Endothelial cell of umbilical vein (primary cell): ENCODE data around the gene CFAP97D1. TPM values are rescaled to one million over a fixed set of nuclear protein-coding genes. Genes with fewer than 3 reads are reported as not detected.

Experiments
- BruUV-seq: library from RNA; stranded (reverse); fragments of 400-500 nt; replicated peaks from 2 replicates; lab custom pipeline; 2021; lab: Mats Ljungman, UMichigan
- CTCF ChIA-PET: fragments of 300-600, 350-600 bp; sonication (Branson Sonifier 250); formaldehyde crosslinking; loops from one replicate; lab custom pipeline; 2021; ENCODE audit warnings: antibody characterized with exemption, inconsistent platforms; lab: Charles Lee
- POLR2A ChIA-PET: fragments of 300-600, 350-600 bp; sonication (Branson Sonifier 250); formaldehyde crosslinking; loops from one replicate; lab custom pipeline; 2021; ENCODE audit warnings: antibody characterized with exemption, inconsistent platforms; lab: Charles Lee
- DNase-seq: peaks from one replicate; pipeline ENCODE4 v3.0.0-alpha.2; 2011; ENCODE audit warnings: low read depth, low spot score
- FAIRE-seq: peaks from 2 replicates; lab custom pipeline; 2011; peaks lifted over from hg19 to GRCh38; lab: Jason Lieb, UNC
- H2AFZ ChIP-seq: 2 replicates; pipeline ENCODE4 v1.6.0; 2012; ENCODE audit warnings: low read depth, low read length, control low read depth, inconsistent platforms
- H3K27ac ChIP-seq: 2 replicates; pipeline ENCODE4 v1.5.1; 2011; ENCODE audit warnings: low read depth, mild to moderate bottlenecking, control low read depth, low read length, moderate library complexity; ENCODE audit not compliant: insufficient read depth
- H3K27me3 ChIP-seq, 2 experiments: 2 replicates each; pipeline versions ENCODE4 v1.6.0 to v1.6.1; 2011; ENCODE audit warnings: low read length in 2 of 2, mixed read lengths in 1 of 2; ENCODE audit not compliant: control insufficient read depth in 2 of 2, insufficient read depth in 2 of 2
- H3K36me3 ChIP-seq, 2 experiments: 2 replicates in 1 of 2; 3 replicates in 1 of 2; pipeline ENCODE4 v1.5.1; 2011; ENCODE audit warnings: low read length in 2 of 2, mild to moderate bottlenecking in 1 of 2, moderate library complexity in 1 of 2; ENCODE audit not compliant: control insufficient read depth in 2 of 2, insufficient read depth in 2 of 2; ENCODE audit errors: extremely low read depth in 1 of 2
- H3K4me1 ChIP-seq: 3 replicates; pipeline ENCODE4 v1.5.1; 2011; ENCODE audit warnings: mild to moderate bottlenecking, low read length; ENCODE audit not compliant: control insufficient read depth, insufficient read depth; ENCODE audit errors: extremely low read depth
- H3K4me2 ChIP-seq: 2 replicates; pipeline ENCODE4 v1.6.1; 2011; ENCODE audit warnings: low read length, control low read depth, mixed read lengths; ENCODE audit not compliant: insufficient read depth
- H3K4me3 ChIP-seq, 3 experiments: fragments of 200-600 bp in 1 of 3; sonication (generic), shearing (Covaris generic) in 1 of 3; replicated peaks in 1 of 3; 2 replicates each; pipeline ENCODE4 v1.5.1; 2011 to 2016; ENCODE audit warnings: control low read depth in 3 of 3, low read length in 3 of 3, mild to moderate bottlenecking in 2 of 3, inconsistent platforms in 1 of 3, low read depth in 1 of 3, moderate library complexity in 1 of 3; ENCODE audit not compliant: insufficient read depth in 1 of 3
- H3K79me2 ChIP-seq: 2 replicates; pipeline ENCODE4 v1.6.0; 2012; ENCODE audit warnings: low read length, inconsistent platforms; ENCODE audit not compliant: control insufficient read depth, insufficient read depth
- H3K9ac ChIP-seq: replicated peaks from 2 replicates; pipeline ENCODE3; 2011; ENCODE audit warnings: low read length, control low read depth; ENCODE audit not compliant: insufficient read depth; ENCODE audit errors: extremely low read depth
- H3K9me1 ChIP-seq: replicated peaks from 3 replicates; pipeline ENCODE4 v1.6.0; 2011; ENCODE audit warnings: mild to moderate bottlenecking, low read length; ENCODE audit not compliant: control insufficient read depth, insufficient read depth; ENCODE audit errors: extremely low read depth
- H3K9me3 ChIP-seq: replicated peaks from 2 replicates; pipeline ENCODE4 v1.5.1; 2012; ENCODE audit warnings: low read length, inconsistent platforms; ENCODE audit not compliant: control insufficient read depth, insufficient read depth
- H4K20me1 ChIP-seq: replicated peaks from 2 replicates; pipeline ENCODE3; 2011; ENCODE audit warnings: mild to moderate bottlenecking, low read length; ENCODE audit not compliant: control insufficient read depth, insufficient read depth; ENCODE audit errors: extremely low read depth
- CTCF ChIP-seq, 2 donors: IDR thresholded peaks; 1 replicate in 1 of 2; 2 replicates in 1 of 2; pipeline ENCODE4 v1.5.1; 2011; ENCODE audit warnings: low read length in 2 of 2, mild to moderate bottlenecking in 2 of 2, moderate library complexity in 2 of 2, control low read depth in 1 of 2, inconsistent platforms in 1 of 2, low read depth in 1 of 2; ENCODE audit not compliant: insufficient read depth in 1 of 2; ENCODE audit errors: extremely low read depth in 1 of 2
- EZH2 ChIP-seq: IDR thresholded peaks from 2 replicates; pipeline ENCODE4 v1.6.1; 2012; ENCODE audit warnings: borderline replicate concordance, low read depth, mild to moderate bottlenecking, moderate library complexity, low read length, inconsistent platforms; ENCODE audit not compliant: severe bottlenecking
- FOS ChIP-seq: IDR thresholded peaks from 2 replicates; pipeline ENCODE4 v1.6.1; 2011; ENCODE audit warnings: mild to moderate bottlenecking, low read length, moderate library complexity, borderline replicate concordance; ENCODE audit not compliant: insufficient read depth
- JUN ChIP-seq: IDR thresholded peaks from 2 replicates; pipeline ENCODE4 v1.6.1; 2011; ENCODE audit warnings: borderline replicate concordance, low read depth; ENCODE audit not compliant: insufficient read length, insufficient read depth
- MAX ChIP-seq: IDR thresholded peaks from 2 replicates; pipeline ENCODE4 v1.6.1; 2011; ENCODE audit not compliant: insufficient read depth, insufficient read length
- MYC ChIP-seq: IDR thresholded peaks from one replicate; pipeline ENCODE4 v1.6.1; 2011; ENCODE audit warnings: mild to moderate bottlenecking, low read depth, low read length
- POLR2A ChIP-seq: IDR thresholded peaks from 2 replicates; pipeline ENCODE4 v1.6.1; 2012; ENCODE audit warnings: low read depth, mild to moderate bottlenecking, control low read depth, low read length
- dilution Hi-C: fragments of 300-500 bp; cut with MboI; formaldehyde crosslinking; loops from one replicate; pipeline ENCODE4 v1.15.0; 2019; ENCODE audit warnings: low sequenced_read_pairs; ENCODE audit not compliant: extremely low pct_ligation_motif_present
- intact Hi-C: fragments of 100-400 bp; cut with micrococcal nuclease; formaldehyde crosslinking; loops from one replicate; pipeline ENCODE4 v1.10.0; 2022
- polyA plus RNA-seq, 4 experiments: library from polyadenylated mRNA; depleted of rRNA in 3 of 4; stranded (reverse) in 3 of 4; unstranded in 1 of 4; fragments of >200 nt; gene quantifications; 2 replicates each; pipeline versions ENCODE4 v1.2.1 to v1.2.3, GENCODE V29; 2011 to 2012; ENCODE audit warnings: missing spikeins in 1 of 4
- total RNA-seq: library from RNA; stranded (reverse); gene quantifications from 2 replicates; pipeline ENCODE4 v1.2.3, GENCODE V29; 2021

CFAP97D1 gene
- total and polyA plus RNA-seq, 2 donors (not counting 3 experiments of a cell fraction or from before 2014, with no cell fraction given) = not detected

GRCh38 chr17:43809121-43809520 lies 28.9 kb downstream of the CFAP97D1 start:
- no peaks in the 10 kb centered on the region for H3K9me1 ChIP-seq
- FAIRE-seq = no peak
- no peaks in the 10 kb centered on the region for H3K9me3 ChIP-seq
- TF ChIP-seq MYC (no peak), POLR2A (no peak), CTCF (IDR thresholded peaks at IDR 0.05; ENCODE audit: extremely low read depth in 1 of 2, insufficient read depth in 1 of 2, low read depth in 1 of 2, low read length in 2 of 2) (no peak), EZH2 (no peak), MAX (no peak), FOS (no peak), JUN (no peak)
- no peak overlapping the region for H3K4me2 ChIP-seq
- no peak overlapping the region for H3K9ac ChIP-seq
- H3K27me3 ChIP-seq = no peaks in the 10 kb centered on the region
- intact Hi-C loops (no loop called here), dilution Hi-C loops (no loop called here)
- H4K20me1 ChIP-seq = no peaks in the 10 kb centered on the region
- H3K27ac ChIP-seq = no peak overlapping the region
- H3K4me3 ChIP-seq = no peak overlapping the region
- H3K4me1 ChIP-seq = peaks cover 3% of the 10 kb centered on the region
- no TSS peak for BruUV-seq
- peaks cover 2 to 3% of the 10 kb centered on the region in 2 experiments for H3K36me3 ChIP-seq
- ChIA-PET CTCF (interaction anchor here (1.1 kb wide), 1 partner anchor 37 kb away, joined by 4 read pairs; no protein-coding TSS in a partner anchor), POLR2A (no interaction called here)
- no peaks in the 10 kb centered on the region for H3K79me2 ChIP-seq
- DNase-seq = no peak
- H2AFZ ChIP-seq = no peak overlapping the region
